H9 (cell line): ENCODE measurements around the gene VKORC1. TPM values are rescaled to one million over a fixed set of nuclear protein-coding genes. Genes with fewer than 3 reads are reported as not detected.

ENCODE experiments used
- DNase-seq: peaks from one replicate; pipeline ENCODE4 v3.0.0-alpha.2; 2017
- H2AFZ ChIP-seq: one replicate; pipeline ENCODE4 v1.6.1; 2013; ENCODE audit warnings: mild to moderate bottlenecking, low read length, control low read depth, moderate library complexity
- H2AK5ac ChIP-seq: 2 replicates; pipeline ENCODE4 v1.6.1; 2013; ENCODE audit warnings: low read length, control low read depth, mixed read lengths; ENCODE audit not compliant: insufficient read length
- H2BK120ac ChIP-seq: one replicate; pipeline ENCODE4 v1.6.1; 2013; ENCODE audit warnings: low read depth, mild to moderate bottlenecking, low read length, control low read depth, inconsistent platforms; ENCODE audit not compliant: poor library complexity, severe bottlenecking
- H2BK12ac ChIP-seq: 2 replicates; pipeline ENCODE4 v1.6.1; 2013; ENCODE audit warnings: low read length, control low read depth, mixed read lengths, low read depth; ENCODE audit not compliant: insufficient read length
- H2BK15ac ChIP-seq: 2 replicates; pipeline ENCODE4 v1.6.1; 2013; ENCODE audit warnings: low read depth, low read length, control low read depth
- H2BK20ac ChIP-seq: one replicate; pipeline ENCODE4 v1.6.1; 2013; ENCODE audit warnings: low read depth, mild to moderate bottlenecking, low read length, control low read depth, inconsistent platforms; ENCODE audit not compliant: poor library complexity, severe bottlenecking
- H2BK5ac ChIP-seq: 2 replicates; pipeline ENCODE4 v1.6.1; 2013; ENCODE audit warnings: low read length, control low read depth, mixed read lengths; ENCODE audit not compliant: insufficient read length
- H3K14ac ChIP-seq: 2 replicates; pipeline ENCODE4 v1.6.1; 2013; ENCODE audit warnings: low read length, control low read depth; ENCODE audit not compliant: insufficient read depth
- H3K18ac ChIP-seq: 2 replicates; pipeline ENCODE4 v1.6.1; 2013; ENCODE audit warnings: low read depth, mild to moderate bottlenecking, mixed read lengths, low read length, control low read depth; ENCODE audit not compliant: insufficient read length
- H3K23ac ChIP-seq: 2 replicates; pipeline ENCODE4 v1.6.1; 2013; ENCODE audit warnings: low read length, control low read depth, mixed read lengths, low read depth; ENCODE audit not compliant: insufficient read length
- H3K23me2 ChIP-seq: 2 replicates; pipeline ENCODE4 v1.6.1; 2013; ENCODE audit warnings: low read depth, mild to moderate bottlenecking, mixed read lengths, low read length, control low read depth; ENCODE audit not compliant: insufficient read length, poor library complexity, severe bottlenecking
- H3K27ac ChIP-seq: 2 replicates; pipeline ENCODE4 v1.5.1; 2013; ENCODE audit warnings: low read length, control low read depth, mixed read lengths, low read depth; ENCODE audit not compliant: insufficient read length
- H3K27me3 ChIP-seq: 2 replicates; pipeline ENCODE4 v1.6.1; 2013; ENCODE audit warnings: low read length, control low read depth, inconsistent platforms; ENCODE audit not compliant: insufficient read depth
- H3K4ac ChIP-seq: 2 replicates; pipeline ENCODE4 v1.6.1; 2013; ENCODE audit warnings: low read depth, mild to moderate bottlenecking, control low read depth, inconsistent platforms, low read length, moderate library complexity
- H3K4me1 ChIP-seq: 2 replicates; pipeline ENCODE4 v1.6.1; 2013; ENCODE audit warnings: low read length, control low read depth, inconsistent platforms; ENCODE audit not compliant: insufficient read depth
- H3K4me2 ChIP-seq: 2 replicates; pipeline ENCODE4 v1.6.1; 2013; ENCODE audit warnings: low read length, control low read depth, mixed read lengths; ENCODE audit not compliant: insufficient read length, insufficient read depth
- H3K56ac ChIP-seq: 2 replicates; pipeline ENCODE4 v1.6.1; 2013; ENCODE audit warnings: low read depth, mild to moderate bottlenecking, mixed read lengths, low read length, control low read depth; ENCODE audit not compliant: insufficient read length
- H3K79me1 ChIP-seq: 2 replicates; pipeline ENCODE4 v1.6.1; 2013; ENCODE audit warnings: low read depth, mild to moderate bottlenecking, moderate library complexity, low read length, control low read depth, inconsistent platforms; ENCODE audit not compliant: insufficient read depth, poor library complexity, severe bottlenecking
- H3K79me2 ChIP-seq: 2 replicates; pipeline ENCODE4 v1.6.1; 2013; ENCODE audit warnings: low read length, control low read depth, inconsistent platforms; ENCODE audit not compliant: insufficient read depth
- H3K9ac ChIP-seq: 2 replicates; pipeline ENCODE4 v1.6.1; 2013; ENCODE audit warnings: low read length, control low read depth, mixed read lengths; ENCODE audit not compliant: insufficient read length; ENCODE audit errors: extremely low read depth
- H3K9me3 ChIP-seq: one replicate; pipeline ENCODE4 v1.6.1; 2013; ENCODE audit warnings: low read depth, low read length, inconsistent platforms; ENCODE audit not compliant: control insufficient read depth
- H3T11ph ChIP-seq: one replicate; pipeline ENCODE4 v1.6.1; 2013; ENCODE audit warnings: mild to moderate bottlenecking, low read length, control low read depth, inconsistent platforms
- H4K20me1 ChIP-seq: one replicate; pipeline ENCODE4 v1.6.1; 2013; ENCODE audit not compliant: control insufficient read depth, insufficient read length, insufficient read depth
- H4K5ac ChIP-seq: 2 replicates; pipeline ENCODE4 v1.6.1; 2013; ENCODE audit warnings: low read depth, mild to moderate bottlenecking, mixed read lengths, low read length, control low read depth; ENCODE audit not compliant: insufficient read length
- H4K8ac ChIP-seq: replicated peaks from 2 replicates; pipeline ENCODE4 v1.6.1; 2013; ENCODE audit warnings: low read length, control low read depth, mixed read lengths, low read depth; ENCODE audit not compliant: insufficient read length
- H4K91ac ChIP-seq: 2 replicates; pipeline ENCODE4 v1.6.1; 2013; ENCODE audit warnings: low read depth, mild to moderate bottlenecking, moderate library complexity, mixed read lengths, low read length, control low read depth; ENCODE audit not compliant: insufficient read length
- H3K27ac Mint-ChIP-seq, 3 experiments: 2 replicates in 2 of 3; 3 replicates in 1 of 3; pipeline ENCODE4 v1.8.0; 2020 to 2021; ENCODE audit warnings: mixed read lengths in 3 of 3, mild to moderate bottlenecking in 1 of 3, moderate library complexity in 1 of 3
- H3K27me3 Mint-ChIP-seq: 2 replicates; pipeline ENCODE4 v1.8.0; 2021; ENCODE audit warnings: low read depth, mild to moderate bottlenecking, moderate library complexity, mixed read lengths
- H3K36me3 Mint-ChIP-seq, 3 experiments: 2 replicates in 2 of 3; 3 replicates in 1 of 3; pipeline ENCODE4 v1.8.0; 2020 to 2021; ENCODE audit warnings: low read depth in 3 of 3, mixed read lengths in 3 of 3; ENCODE audit not compliant: insufficient read depth in 1 of 3
- H3K4me1 Mint-ChIP-seq, 2 experiments: 2 replicates each; pipeline ENCODE4 v1.8.0; 2020; ENCODE audit warnings: mixed read lengths in 2 of 2
- H3K4me3 Mint-ChIP-seq, 2 experiments: 2 replicates in 1 of 2; 3 replicates in 1 of 2; pipeline ENCODE4 v1.8.0; 2020 to 2021; ENCODE audit warnings: mild to moderate bottlenecking in 2 of 2, mixed read lengths in 2 of 2, moderate library complexity in 1 of 2
- H3K9me3 Mint-ChIP-seq, 2 experiments: 2 replicates in 1 of 2; 3 replicates in 1 of 2; pipeline ENCODE4 v1.8.0; 2020; ENCODE audit warnings: mild to moderate bottlenecking in 2 of 2, mixed read lengths in 2 of 2, moderate library complexity in 1 of 2
- CTCF ChIP-seq: fragments of 200-600 bp; sonication (generic); conservative IDR thresholded peaks from 3 replicates; pipeline ENCODE4 v1.8.0; 2021; ENCODE audit warnings: antibody characterized with exemption, mild to moderate bottlenecking
- WGBS: extraction: QIAGEN DNeasy Blood & Tissue Kit; methylation state at CpG from one replicate; pipeline ENCODE4 v1.1.7; 2013; ENCODE audit warnings: missing lambda C conversion rate, low lambda C conversion rate, mixed read lengths; ENCODE audit not compliant: insufficient read length; ENCODE audit errors: extremely low coverage; 5-methylcytosine and 5-hydroxymethylcytosine counted together
- total RNA-seq: library from RNA; stranded (reverse); gene quantifications from 2 replicates; pipeline ENCODE4 v1.2.1, GENCODE V29; 2021

VKORC1 gene
- total RNA-seq, 1 experiment from 2014 or later = 93.9 TPM

GRCh38 chr16:31131841-31132271 lies 37.3 kb upstream of the VKORC1 start:
- no peak overlapping the region for H3K56ac ChIP-seq
- H2BK5ac ChIP-seq = no peak overlapping the region
- no peak overlapping the region for H3T11ph ChIP-seq
- H3K23ac ChIP-seq = no peak overlapping the region
- Mint-ChIP-seq H3K9me3 (no peaks in the 10 kb centered on the region; a peak in 1 of 5 replicates), H3K4me1 (peaks cover 45 to 53% of the 10 kb centered on the region in 2 experiments), H3K4me3 (no peak overlapping the region), H3K36me3 (peaks cover 27 to 50% (median 40%) of the 10 kb centered on the region in 3 experiments), H3K27ac (peak overlapping the region in 2 of 3 experiments; percentile 84 to 97; a peak in 1 of 7 replicates), H3K27me3 (no peaks in the 10 kb centered on the region)
- H2AK5ac ChIP-seq = no peak overlapping the region
- H2BK15ac ChIP-seq = no peak overlapping the region
- no peak overlapping the region for H4K5ac ChIP-seq
- no peaks in the 10 kb centered on the region for H3K27me3 ChIP-seq
- H4K91ac ChIP-seq = no peak overlapping the region
- H3K27ac ChIP-seq = no peak overlapping the region
- no peaks in the 10 kb centered on the region for H4K20me1 ChIP-seq
- H3K4me1 ChIP-seq = peaks cover 18% of the 10 kb centered on the region; the same call in 1 of the 2 replicates
- no peak overlapping the region for H3K4ac ChIP-seq
- H4K8ac ChIP-seq = no peak overlapping the region
- no peak overlapping the region for H3K14ac ChIP-seq
- H2BK120ac ChIP-seq = no peak overlapping the region
- H3K4me2 ChIP-seq = no peak overlapping the region
- H3K79me2 ChIP-seq = peaks cover 4% of the 10 kb centered on the region; the same call in 1 of the 2 replicates
- no peak overlapping the region for H3K18ac ChIP-seq
- H3K9me3 ChIP-seq = no peaks in the 10 kb centered on the region
- H2AFZ ChIP-seq = no peak overlapping the region
- H3K79me1 ChIP-seq = peaks cover 5% of the 10 kb centered on the region
- no CpG with 5 or more reads among the region's 5 CpGs for WGBS
- H2BK20ac ChIP-seq = no peak overlapping the region
- TF ChIP-seq CTCF = no peak
- no peak overlapping the region for H3K9ac ChIP-seq
- H2BK12ac ChIP-seq = no peak overlapping the region
- H3K23me2 ChIP-seq = peaks cover 5% of the 10 kb centered on the region
- DNase-seq = no peak
